Thyroid gland (tissue), 4 donors: ENCODE results near the gene HTRA3.

Source experiments
- CTCF ChIP-seq, 6 experiments: fragments of 200-600 bp in 3 of 6; fragments of 450-650 bp in 3 of 6; sonication (generic) in 3 of 6; IDR thresholded peaks; one replicate each; pipeline ENCODE4 v1.5.1; 2016 to 2019; ENCODE audit warnings: antibody characterized with exemption in 6 of 6, mild to moderate bottlenecking in 2 of 6, inconsistent platforms in 1 of 6, moderate library complexity in 1 of 6
- POLR2A ChIP-seq, 2 donors: fragments of 450-650 bp; IDR thresholded peaks; one replicate each; pipeline ENCODE4 v1.6.1; 2017; ENCODE audit warnings: antibody characterized with exemption in 2 of 2, mild to moderate bottlenecking in 2 of 2, moderate library complexity in 1 of 2

GRCh38 chr4:8283161-8283560, 13.6 kb downstream of the HTRA3 start:
- TF ChIP-seq CTCF (IDR thresholded peaks at IDR 0.05) = no peak
- TF ChIP-seq POLR2A (IDR thresholded peaks at IDR 0.05) = no peak
